OCI-LY7 (cell line): Measurements from ENCODE around the gene PSEN1. TPM values are rescaled to one million over a fixed set of nuclear protein-coding genes. Genes with fewer than 3 reads are reported as not detected.

Experiments
- BruUV-seq: library from RNA; stranded (reverse); fragments of 400-500 nt; replicated peaks from 2 replicates; lab custom pipeline; 2021; lab: Mats Ljungman, UMichigan
- CTCF ChIA-PET: fragments of 300-600 bp; sonication (Branson Sonifier 250); formaldehyde crosslinking; loops from one replicate; lab custom pipeline; 2022; ENCODE audit warnings: antibody characterized with exemption; ENCODE audit not compliant: unreplicated experiment; lab: Charles Lee
- POLR2A ChIA-PET: fragments of 300-600 bp; sonication (Branson Sonifier 250); formaldehyde crosslinking; loops from one replicate; lab custom pipeline; 2022; ENCODE audit warnings: antibody characterized with exemption; lab: Charles Lee
- DNase-seq: peaks from one replicate; pipeline ENCODE4 v3.0.0-alpha.2; 2015; ENCODE audit warnings: low spot score
- H2AFZ ChIP-seq: fragments of 200-600 bp; sonication (generic), shearing (Covaris generic); 2 replicates; pipeline ENCODE4 v1.6.1; 2014; ENCODE audit warnings: mild to moderate bottlenecking, antibody characterized with exemption, low read length, moderate library complexity
- H3K27ac ChIP-seq: fragments of 200-600 bp; sonication (generic); 2 replicates; pipeline ENCODE4 v1.5.1; 2014; ENCODE audit warnings: mixed run types, low read depth, mild to moderate bottlenecking, moderate library complexity, low read length, inconsistent platforms; ENCODE audit not compliant: poor library complexity, severe bottlenecking
- H3K36me3 ChIP-seq: fragments of 200-600 bp; sonication (generic); 2 replicates; pipeline ENCODE4 v1.6.1; 2014; ENCODE audit warnings: mild to moderate bottlenecking, antibody characterized with exemption, low read length, moderate library complexity, mixed read lengths; ENCODE audit not compliant: insufficient read depth
- H3K4me1 ChIP-seq: fragments of 200-600 bp; sonication (generic); 2 replicates; pipeline ENCODE4 v1.5.1; 2014; ENCODE audit warnings: mild to moderate bottlenecking, low read length; ENCODE audit not compliant: insufficient read depth, poor library complexity, severe bottlenecking
- H3K4me2 ChIP-seq: fragments of 200-600 bp; sonication (generic); 2 replicates; pipeline ENCODE4 v1.6.1; 2014; ENCODE audit warnings: mild to moderate bottlenecking, low read length
- H3K4me3 ChIP-seq: fragments of 200-600 bp; sonication (generic); 2 replicates; pipeline ENCODE4 v1.5.1; 2014; ENCODE audit warnings: mild to moderate bottlenecking, low read depth, low read length; ENCODE audit not compliant: poor library complexity, severe bottlenecking
- H3K79me2 ChIP-seq: fragments of 200-600 bp; sonication (generic); 2 replicates; pipeline ENCODE4 v1.6.1; 2016; ENCODE audit warnings: low read depth, mild to moderate bottlenecking, low read length, moderate library complexity, mixed read lengths; ENCODE audit not compliant: insufficient read depth
- H3K9me2 ChIP-seq: fragments of 200-600 bp; sonication (generic); 2 replicates; pipeline ENCODE4 v1.6.1; 2016; ENCODE audit warnings: mild to moderate bottlenecking, low read length, mixed read lengths; ENCODE audit not compliant: insufficient read depth
- H3K9me3 ChIP-seq: fragments of 200-600 bp; sonication (generic); 2 replicates; pipeline ENCODE4 v1.6.1; 2014; ENCODE audit warnings: mild to moderate bottlenecking, mixed run types, low read length, mixed read lengths
- H4K20me1 ChIP-seq: fragments of 200-600 bp; sonication (generic); 2 replicates; pipeline ENCODE4 v1.6.1; 2014; ENCODE audit warnings: mild to moderate bottlenecking, antibody characterized with exemption, low read length, moderate library complexity, mixed read lengths; ENCODE audit not compliant: insufficient read depth
- EZH2phosphoT487 ChIP-seq: fragments of 200-600 bp; sonication (generic); IDR thresholded peaks from 2 replicates; pipeline ENCODE4 v1.6.1; 2018; ENCODE audit warnings: low read depth, borderline replicate concordance, mild to moderate bottlenecking, mixed run types, antibody characterized with exemption, low read length, moderate library complexity, mixed read lengths
- intact Hi-C: fragments of 100-400 bp; cut with micrococcal nuclease; formaldehyde crosslinking; loops from one replicate; pipeline ENCODE4 v1.10.0; 2022; ENCODE audit not compliant: unreplicated experiment
- total RNA-seq, 2 experiments: library from RNA; depleted of rRNA in 1 of 2; stranded (reverse); fragments of >200 nt in 1 of 2; shearing (Covaris generic) in 1 of 2; gene quantifications; 2 replicates each; pipeline ENCODE4 v1.2.3, GENCODE V29; 2014 to 2022
- TF ChIP-seq, protein P1 (sequence below): fragments of 200-600 bp; sonication (generic); conservative IDR thresholded peaks from 2 replicates; pipeline ENCODE4 v1.5.1; 2014; ENCODE audit warnings: mild to moderate bottlenecking, antibody characterized with exemption, low read length, moderate library complexity, mixed read lengths

PSEN1 gene
- total RNA-seq, 2 experiments from 2014 or later, result 24.4 to 28.0 TPM

GRCh38 chr14:73198253-73198652 lies 61.9 kb downstream of the PSEN1 start:
- BruUV-seq, result no TSS peak
- CTCF ChIA-PET, result no interaction called here
- no peak for TF ChIP-seq EZH2phosphoT487
- TF ChIP-seq, protein P1, sequence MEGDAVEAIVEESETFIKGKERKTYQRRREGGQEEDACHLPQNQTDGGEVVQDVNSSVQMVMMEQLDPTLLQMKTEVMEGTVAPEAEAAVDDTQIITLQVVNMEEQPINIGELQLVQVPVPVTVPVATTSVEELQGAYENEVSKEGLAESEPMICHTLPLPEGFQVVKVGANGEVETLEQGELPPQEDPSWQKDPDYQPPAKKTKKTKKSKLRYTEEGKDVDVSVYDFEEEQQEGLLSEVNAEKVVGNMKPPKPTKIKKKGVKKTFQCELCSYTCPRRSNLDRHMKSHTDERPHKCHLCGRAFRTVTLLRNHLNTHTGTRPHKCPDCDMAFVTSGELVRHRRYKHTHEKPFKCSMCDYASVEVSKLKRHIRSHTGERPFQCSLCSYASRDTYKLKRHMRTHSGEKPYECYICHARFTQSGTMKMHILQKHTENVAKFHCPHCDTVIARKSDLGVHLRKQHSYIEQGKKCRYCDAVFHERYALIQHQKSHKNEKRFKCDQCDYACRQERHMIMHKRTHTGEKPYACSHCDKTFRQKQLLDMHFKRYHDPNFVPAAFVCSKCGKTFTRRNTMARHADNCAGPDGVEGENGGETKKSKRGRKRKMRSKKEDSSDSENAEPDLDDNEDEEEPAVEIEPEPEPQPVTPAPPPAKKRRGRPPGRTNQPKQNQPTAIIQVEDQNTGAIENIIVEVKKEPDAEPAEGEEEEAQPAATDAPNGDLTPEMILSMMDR, result no peak
- Histone ChIP-seq H4K20me1 (no peaks in the 10 kb centered on the region), H3K4me1 (no peaks in the 10 kb centered on the region), H3K9me2 (no peaks in the 10 kb centered on the region), H3K36me3 (peaks cover 70% of the 10 kb centered on the region), H3K79me2 (no peaks in the 10 kb centered on the region), H3K4me2 (no peak overlapping the region), H3K4me3 (no peak overlapping the region), H3K27ac (no peak overlapping the region), H2AFZ (no peak overlapping the region), H3K9me3 (no peaks in the 10 kb centered on the region)
- POLR2A ChIA-PET, result interaction anchor here (0.7 kb wide), 1 partner anchor 50 kb away, joined by 3 read pairs; no protein-coding TSS in a partner anchor
- DNase-seq, result no peak
- intact Hi-C loops, result no loop called here

DNA sequence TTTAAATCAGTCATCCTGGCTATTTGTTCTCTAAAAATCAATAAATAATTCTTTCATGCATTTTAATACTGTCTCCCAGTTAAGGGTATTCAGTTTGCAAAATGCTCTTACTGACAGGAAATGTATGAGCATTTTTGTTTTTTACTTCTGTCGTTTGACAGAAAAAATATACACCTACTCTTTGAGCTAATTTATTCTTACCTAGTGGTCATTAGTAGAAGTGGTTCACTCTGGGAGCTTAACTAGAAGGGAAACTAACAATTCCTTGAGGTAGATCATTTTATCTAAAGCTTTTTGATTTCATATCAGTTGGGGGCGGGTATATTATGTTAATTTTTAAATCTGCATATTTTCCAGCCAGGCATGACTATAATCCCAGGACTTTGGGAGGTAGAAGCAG lies 67.2 kb downstream of the PSEN1 start:
- no peak overlapping the region for H3K27ac ChIP-seq
- H3K9me2 ChIP-seq, result no peaks in the 10 kb centered on the region
- H3K36me3 ChIP-seq, result peaks cover 75% of the 10 kb centered on the region
- no peak overlapping the region for H3K4me3 ChIP-seq
- no TSS peak for BruUV-seq
- no peak for TF ChIP-seq EZH2phosphoT487
- TF ChIP-seq, protein P1, result no peak
- no peaks in the 10 kb centered on the region for H4K20me1 ChIP-seq
- H3K4me2 ChIP-seq, result no peak overlapping the region
- intact Hi-C loops, result no loop called here
- POLR2A ChIA-PET, result interaction anchor here (0.6 kb wide), 1 partner anchor 833 kb away, joined by 3 read pairs; no protein-coding TSS in a partner anchor
- H3K79me2 ChIP-seq, result no peaks in the 10 kb centered on the region
- CTCF ChIA-PET, result no interaction called here
- no peak overlapping the region for H2AFZ ChIP-seq
- DNase-seq, result no peak
- H3K9me3 ChIP-seq, result peaks cover 12% of the 10 kb centered on the region
- H3K4me1 ChIP-seq, result no peaks in the 10 kb centered on the region

DNA sequence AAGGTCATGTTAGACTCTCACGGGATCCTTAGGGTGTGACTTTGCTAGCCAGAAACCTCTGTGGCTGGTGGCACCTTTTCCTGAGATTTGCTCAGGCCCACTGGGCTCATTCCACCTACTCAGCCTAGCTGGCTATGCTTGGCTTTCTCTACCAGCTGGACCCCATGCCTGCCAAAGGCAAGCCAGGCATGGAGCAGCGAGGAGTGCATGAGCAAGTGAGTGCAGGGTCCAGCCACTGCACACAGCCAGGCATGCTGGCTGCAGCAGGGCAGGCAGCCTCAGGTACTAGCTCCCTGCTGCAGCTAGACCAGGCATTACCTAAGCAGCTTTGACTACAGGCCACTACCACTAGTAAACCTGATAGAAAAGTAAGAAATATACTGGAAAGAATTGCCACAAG lies 71.3 kb downstream of the PSEN1 start:
- intact Hi-C loops, result no loop called here
- no peaks in the 10 kb centered on the region for H4K20me1 ChIP-seq
- DNase-seq, result no peak
- no peak overlapping the region for H3K4me3 ChIP-seq
- no peaks in the 10 kb centered on the region for H3K79me2 ChIP-seq
- no peak overlapping the region for H3K4me2 ChIP-seq
- POLR2A ChIA-PET, result interaction anchor here (0.9 kb wide), 1 partner anchor 15 kb away, joined by 4 read pairs; no protein-coding TSS in a partner anchor
- H3K9me2 ChIP-seq, result no peaks in the 10 kb centered on the region
- no TSS peak for BruUV-seq
- TF ChIP-seq, protein P1, result no peak
- TF ChIP-seq EZH2phosphoT487, result no peak
- CTCF ChIA-PET, result no interaction called here
- no peak overlapping the region for H2AFZ ChIP-seq
- no peaks in the 10 kb centered on the region for H3K4me1 ChIP-seq
- peaks cover 20% of the 10 kb centered on the region for H3K9me3 ChIP-seq
- peaks cover 75% of the 10 kb centered on the region for H3K36me3 ChIP-seq
- no peak overlapping the region for H3K27ac ChIP-seq
